Measurements from ENCODE around the gene MINDY4B. TPM values are rescaled to one million over a fixed set of nuclear protein-coding genes. Genes with fewer than 3 reads are reported as not detected.

MINDY4B gene
- total RNA-seq, 1 experiment from 2014 or later: not detected

DNA sequence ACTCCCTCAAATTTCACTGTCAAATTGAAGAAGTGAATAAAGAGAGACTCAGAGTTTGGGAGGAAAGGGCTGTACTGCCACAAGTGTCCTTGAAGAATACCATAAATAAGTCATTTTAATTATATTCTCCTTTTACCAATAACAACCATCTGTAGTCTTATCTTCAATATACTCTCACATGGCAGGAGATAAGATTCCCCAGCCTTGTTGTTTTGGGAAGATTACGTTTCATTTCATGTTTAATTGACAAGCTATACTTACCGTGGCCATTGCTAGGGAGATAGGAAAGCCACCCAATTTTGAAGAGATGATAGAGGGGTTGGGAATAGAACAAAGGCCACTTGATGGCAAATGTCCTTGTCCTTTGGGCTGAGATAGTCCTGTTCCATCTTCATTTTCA, 2.3 kb downstream of the MINDY4B start:
- ChIA-PET CTCF (no interaction called here), POLR2A (interaction anchor here (0.6 kb wide), 1 partner anchor 244 kb away, joined by 3 read pairs; no protein-coding TSS in a partner anchor)
- no peak overlapping the region for H3K27ac Mint-ChIP-seq (ENCODE audit: low read depth, unreplicated experiment)
- no peak for TF ChIP-seq CTCF (IDR thresholded peaks at IDR 0.05; ENCODE audit: unreplicated experiment)
- no peak for DNase-seq (ENCODE audit: unreplicated experiment)
- no TSS peak for BruUV-seq (replicated peaks)
- H3K4me1 Mint-ChIP-seq (ENCODE audit: insufficient read depth, unreplicated experiment): no peaks in the 10 kb centered on the region
- H3K9me3 Mint-ChIP-seq (ENCODE audit: unreplicated experiment): no peaks in the 10 kb centered on the region
- intact Hi-C loops (cut with micrococcal nuclease): no loop called here
- peaks cover 78% of the 10 kb centered on the region for H3K27me3 Mint-ChIP-seq (ENCODE audit: insufficient read depth, unreplicated experiment)
- H3K36me3 Mint-ChIP-seq (ENCODE audit: insufficient read depth, unreplicated experiment): no peaks in the 10 kb centered on the region
- H3K4me3 Mint-ChIP-seq (ENCODE audit: unreplicated experiment): no peak overlapping the region

GRCh38 chr3:150901793-150902192, 3.4 kb downstream of the MINDY4B start:
- Mint-ChIP-seq H3K4me3 (ENCODE audit: unreplicated experiment) (no peak overlapping the region), H3K27ac (ENCODE audit: low read depth, unreplicated experiment) (no peak overlapping the region), H3K27me3 (ENCODE audit: insufficient read depth, unreplicated experiment) (peaks cover 66% of the 10 kb centered on the region), H3K36me3 (ENCODE audit: insufficient read depth, unreplicated experiment) (no peaks in the 10 kb centered on the region), H3K4me1 (ENCODE audit: insufficient read depth, unreplicated experiment) (no peaks in the 10 kb centered on the region), H3K9me3 (ENCODE audit: unreplicated experiment) (no peaks in the 10 kb centered on the region)
- ChIA-PET CTCF (no interaction called here), POLR2A (no interaction called here)
- TF ChIP-seq CTCF (IDR thresholded peaks at IDR 0.05; ENCODE audit: unreplicated experiment): no peak
- intact Hi-C loops (cut with micrococcal nuclease): no loop called here
- no peak for DNase-seq (ENCODE audit: unreplicated experiment)
- no TSS peak for BruUV-seq (replicated peaks)

DNA sequence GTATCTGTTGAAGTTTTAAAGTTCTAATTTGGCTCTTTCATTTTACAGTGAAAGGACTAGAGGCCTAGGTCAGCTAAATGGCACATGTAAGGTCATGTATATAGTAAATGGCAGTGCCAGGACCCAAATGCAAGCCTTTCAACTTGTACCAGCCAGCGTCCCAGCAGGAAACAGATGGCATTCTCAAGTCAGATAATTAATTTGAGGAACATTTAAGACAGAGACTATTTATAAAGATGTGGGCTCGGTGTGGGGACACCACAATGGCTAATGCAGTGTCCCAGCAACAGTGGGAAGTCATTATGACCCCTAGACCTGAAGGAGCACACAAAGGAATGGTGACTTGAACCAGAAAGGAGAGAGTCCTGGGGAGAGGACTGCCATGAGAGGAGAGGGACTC, 6.1 kb downstream of the MINDY4B start:
- CTCF ChIA-PET: interaction anchor here (1.1 to 1.3 kb wide), 2 partner anchors 136 to 178 kb away, joined by 3 to 5 read pairs; no protein-coding TSS in a partner anchor

DNA sequence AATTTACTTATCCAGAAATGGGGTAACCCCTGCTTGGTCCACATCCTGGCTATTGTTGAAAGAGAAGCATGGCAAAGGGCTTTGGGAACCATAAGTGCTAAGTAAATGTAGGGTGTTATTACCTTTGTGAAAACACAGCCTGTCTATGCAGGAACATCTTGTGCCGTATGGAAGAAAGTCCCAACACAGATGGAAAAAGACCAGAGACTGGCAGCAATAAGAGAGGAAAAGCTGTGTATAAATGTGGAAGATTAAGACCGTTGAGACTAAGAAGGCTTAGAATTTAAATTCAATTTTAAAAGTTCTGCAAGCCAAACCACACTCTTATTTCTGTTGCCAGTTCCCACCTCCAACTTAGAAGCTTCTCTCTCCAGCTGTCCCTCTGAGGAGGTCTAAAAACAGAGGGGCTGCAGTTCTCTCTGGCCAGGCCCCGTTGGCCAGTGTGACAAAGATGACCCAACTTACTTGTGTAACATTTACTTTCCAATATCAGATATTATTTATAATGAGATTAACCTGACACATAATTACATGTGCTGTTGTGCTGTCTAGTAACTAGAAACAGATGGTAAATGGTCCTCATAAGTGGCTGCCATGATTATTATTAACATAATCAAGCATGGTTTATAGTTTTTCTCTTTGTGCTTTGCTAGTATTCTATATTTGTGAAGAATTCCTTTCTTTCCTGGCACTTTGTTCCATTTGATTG, 7.0 kb downstream of the MINDY4B start:
- CTCF ChIA-PET: no interaction called here
- no TSS peak for BruUV-seq (replicated peaks)

More for the DNA sequence above, 6.1 kb downstream of the MINDY4B start:
- H3K4me3 Mint-ChIP-seq (ENCODE audit: unreplicated experiment): no peak overlapping the region
- no peak overlapping the region for H3K27ac Mint-ChIP-seq (ENCODE audit: low read depth, unreplicated experiment)
- peaks cover 48% of the 10 kb centered on the region for H3K27me3 Mint-ChIP-seq (ENCODE audit: insufficient read depth, unreplicated experiment)
- no peak for DNase-seq (ENCODE audit: unreplicated experiment)
- H3K4me1 Mint-ChIP-seq (ENCODE audit: insufficient read depth, unreplicated experiment): no peaks in the 10 kb centered on the region
- POLR2A ChIA-PET: no interaction called here
- BruUV-seq (replicated peaks): no TSS peak
- no peak for TF ChIP-seq CTCF (IDR thresholded peaks at IDR 0.05; ENCODE audit: unreplicated experiment)
- H3K36me3 Mint-ChIP-seq (ENCODE audit: insufficient read depth, unreplicated experiment): no peaks in the 10 kb centered on the region
- no peaks in the 10 kb centered on the region for H3K9me3 Mint-ChIP-seq (ENCODE audit: unreplicated experiment)
- intact Hi-C loops (cut with micrococcal nuclease): no loop called here

More for the DNA sequence above, 7.0 kb downstream of the MINDY4B start:
- Mint-ChIP-seq H3K27ac (ENCODE audit: low read depth, unreplicated experiment) (no peak overlapping the region), H3K27me3 (ENCODE audit: insufficient read depth, unreplicated experiment) (peaks cover 38% of the 10 kb centered on the region), H3K4me1 (ENCODE audit: insufficient read depth, unreplicated experiment) (no peaks in the 10 kb centered on the region), H3K4me3 (ENCODE audit: unreplicated experiment) (no peak overlapping the region), H3K9me3 (ENCODE audit: unreplicated experiment) (no peaks in the 10 kb centered on the region), H3K36me3 (ENCODE audit: insufficient read depth, unreplicated experiment) (no peaks in the 10 kb centered on the region)
- POLR2A ChIA-PET: no interaction called here
- DNase-seq (ENCODE audit: unreplicated experiment): no peak
- no peak for TF ChIP-seq CTCF (IDR thresholded peaks at IDR 0.05; ENCODE audit: unreplicated experiment)
- intact Hi-C loops (cut with micrococcal nuclease): no loop called here
